ENCODE data around the gene MGAT5. TPM values are rescaled to one million over a fixed set of nuclear protein-coding genes. Genes with fewer than 3 reads are reported as not detected.

The MGAT5 gene
- total RNA-seq, 4 donors from 2014 or later: 34.1 to 47.5 (median 42.6) TPM

DNA sequence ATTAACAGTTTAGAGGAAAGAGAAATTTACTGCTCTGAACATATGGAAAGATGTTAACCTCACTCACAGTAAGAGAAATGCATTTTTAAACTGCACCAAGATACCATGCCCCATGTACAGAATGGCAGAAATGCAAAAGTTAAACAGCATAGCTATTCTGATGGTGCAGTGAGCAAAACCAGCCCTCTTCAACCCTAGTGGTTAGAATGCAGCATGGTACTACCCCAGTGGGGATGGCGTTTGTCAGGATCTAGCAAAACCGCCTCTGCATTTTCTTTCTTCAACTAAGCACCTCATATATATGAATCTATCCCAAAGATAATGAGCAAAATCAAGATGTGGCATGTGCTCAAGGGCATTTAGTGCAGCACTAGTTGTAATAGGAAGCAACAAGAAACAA, 98.0 kb downstream of the MGAT5 start:
- peaks cover 0 to 15% (median 5%) of the 10 kb centered on the region in 3 donors for H3K36me3 ChIP-seq
- no peaks in the 10 kb centered on the region for H3K9me3 ChIP-seq
- no peaks in the 10 kb centered on the region for H3K27me3 ChIP-seq
- 95 to 100% methylated on average over 2 of the region's 2 CpGs for WGBS, 2 donors
- H3K4me3 ChIP-seq: no peak overlapping the region
- no peak for TF ChIP-seq EP300 (IDR thresholded peaks at IDR 0.05)
- TF ChIP-seq POLR2A (IDR thresholded peaks at IDR 0.05): no peak
- TF ChIP-seq, protein P1, sequence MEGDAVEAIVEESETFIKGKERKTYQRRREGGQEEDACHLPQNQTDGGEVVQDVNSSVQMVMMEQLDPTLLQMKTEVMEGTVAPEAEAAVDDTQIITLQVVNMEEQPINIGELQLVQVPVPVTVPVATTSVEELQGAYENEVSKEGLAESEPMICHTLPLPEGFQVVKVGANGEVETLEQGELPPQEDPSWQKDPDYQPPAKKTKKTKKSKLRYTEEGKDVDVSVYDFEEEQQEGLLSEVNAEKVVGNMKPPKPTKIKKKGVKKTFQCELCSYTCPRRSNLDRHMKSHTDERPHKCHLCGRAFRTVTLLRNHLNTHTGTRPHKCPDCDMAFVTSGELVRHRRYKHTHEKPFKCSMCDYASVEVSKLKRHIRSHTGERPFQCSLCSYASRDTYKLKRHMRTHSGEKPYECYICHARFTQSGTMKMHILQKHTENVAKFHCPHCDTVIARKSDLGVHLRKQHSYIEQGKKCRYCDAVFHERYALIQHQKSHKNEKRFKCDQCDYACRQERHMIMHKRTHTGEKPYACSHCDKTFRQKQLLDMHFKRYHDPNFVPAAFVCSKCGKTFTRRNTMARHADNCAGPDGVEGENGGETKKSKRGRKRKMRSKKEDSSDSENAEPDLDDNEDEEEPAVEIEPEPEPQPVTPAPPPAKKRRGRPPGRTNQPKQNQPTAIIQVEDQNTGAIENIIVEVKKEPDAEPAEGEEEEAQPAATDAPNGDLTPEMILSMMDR (IDR thresholded peaks at IDR 0.05): no peak
- H3K27ac ChIP-seq: no peak overlapping the region
- no peak for DNase-seq (ENCODE audit: low spot score in 2 of 2)
- peaks cover 0 to 19% (median 6%) of the 10 kb centered on the region in 4 donors for H3K4me1 ChIP-seq

DNA sequence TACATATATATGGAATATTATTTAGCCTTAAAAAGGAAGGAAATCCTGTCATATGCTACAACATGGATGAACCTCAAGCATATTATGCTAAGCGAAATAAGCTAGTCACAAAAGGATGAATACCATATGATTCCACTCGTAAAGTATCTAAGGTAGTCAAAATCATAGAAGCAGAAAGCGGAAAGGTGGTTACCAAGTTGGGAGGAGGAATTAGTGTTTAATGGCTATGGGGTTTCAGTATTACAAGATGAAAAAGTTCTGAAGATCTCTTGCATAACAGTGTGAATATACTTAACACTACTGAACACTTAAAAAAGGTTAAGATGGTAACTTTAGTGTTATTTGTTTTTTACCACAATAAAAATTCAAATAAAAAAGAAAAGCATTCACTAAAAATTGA, 99.0 kb downstream of the MGAT5 start:
- Histone ChIP-seq H3K4me1 (peaks cover 0 to 15% (median 4%) of the 10 kb centered on the region in 4 donors), H3K27ac (no peak overlapping the region), H3K9me3 (no peaks in the 10 kb centered on the region), H3K27me3 (no peaks in the 10 kb centered on the region), H3K4me3 (no peak overlapping the region), H3K36me3 (peaks cover 0 to 15% (median 5%) of the 10 kb centered on the region in 3 donors)
- no peak for DNase-seq (ENCODE audit: low spot score in 2 of 2)
- TF ChIP-seq POLR2A (IDR thresholded peaks at IDR 0.05): no peak
- TF ChIP-seq, protein P1 (IDR thresholded peaks at IDR 0.05): no peak
- no peak for TF ChIP-seq EP300 (IDR thresholded peaks at IDR 0.05)
- WGBS, 2 donors: 96 to 100% methylated on average over 3 of the region's 3 CpGs

DNA sequence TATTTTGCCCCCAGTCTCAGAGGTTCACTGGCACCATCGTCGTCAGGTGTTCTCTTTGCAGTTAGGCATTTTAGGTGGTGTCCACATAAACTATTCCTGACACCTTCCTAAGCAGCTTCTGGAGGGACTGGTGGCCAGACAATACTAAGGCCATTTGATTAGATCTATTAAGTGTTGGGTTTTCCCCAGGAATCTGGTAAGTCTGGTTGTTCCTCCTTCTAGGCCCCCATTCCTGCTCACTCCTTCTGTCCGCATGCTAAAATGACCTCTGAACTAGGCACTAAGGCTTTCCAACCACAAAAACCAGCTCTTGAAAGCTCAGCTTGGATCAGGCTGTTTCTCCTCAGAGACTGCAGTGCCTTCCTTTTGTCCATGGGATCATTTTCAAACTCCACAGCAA, 100.7 kb downstream of the MGAT5 start:
- WGBS, 2 donors: 92 to 99% methylated on average over 3 of the region's 3 CpGs
- H3K27me3 ChIP-seq: no peaks in the 10 kb centered on the region
- H3K4me1 ChIP-seq: peaks cover 0 to 3% (median under 1%) of the 10 kb centered on the region in 4 donors
- H3K27ac ChIP-seq: no peak overlapping the region
- TF ChIP-seq, protein P1 (IDR thresholded peaks at IDR 0.05): no peak
- TF ChIP-seq EP300 (IDR thresholded peaks at IDR 0.05): no peak
- no peak for TF ChIP-seq POLR2A (IDR thresholded peaks at IDR 0.05)
- H3K4me3 ChIP-seq: no peak overlapping the region
- H3K36me3 ChIP-seq: peaks cover 0 to 15% (median 5%) of the 10 kb centered on the region in 3 donors
- no peak for DNase-seq (ENCODE audit: low spot score in 2 of 2)
- H3K9me3 ChIP-seq: no peaks in the 10 kb centered on the region

DNA sequence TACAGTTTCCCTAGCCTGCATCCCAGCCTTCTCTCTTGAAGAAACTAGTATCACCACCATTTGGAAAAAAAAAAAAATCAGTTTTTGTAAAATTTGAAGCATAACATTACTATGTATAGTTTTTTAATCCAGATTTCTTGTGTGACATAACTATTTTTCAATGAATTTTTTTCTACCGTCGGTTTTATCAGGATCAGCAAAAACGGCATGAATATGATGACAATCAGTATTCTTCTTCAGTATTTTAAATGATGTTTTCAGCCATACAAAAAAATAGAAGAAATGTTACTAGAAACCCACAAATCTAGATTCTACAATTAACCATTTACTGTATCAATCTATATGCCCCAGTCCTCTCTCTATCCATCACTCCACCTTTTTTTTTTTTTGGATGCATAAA, 103.9 kb downstream of the MGAT5 start:
- 91 to 95% methylated on average over 3 of the region's 3 CpGs for WGBS, 2 donors

DNA sequence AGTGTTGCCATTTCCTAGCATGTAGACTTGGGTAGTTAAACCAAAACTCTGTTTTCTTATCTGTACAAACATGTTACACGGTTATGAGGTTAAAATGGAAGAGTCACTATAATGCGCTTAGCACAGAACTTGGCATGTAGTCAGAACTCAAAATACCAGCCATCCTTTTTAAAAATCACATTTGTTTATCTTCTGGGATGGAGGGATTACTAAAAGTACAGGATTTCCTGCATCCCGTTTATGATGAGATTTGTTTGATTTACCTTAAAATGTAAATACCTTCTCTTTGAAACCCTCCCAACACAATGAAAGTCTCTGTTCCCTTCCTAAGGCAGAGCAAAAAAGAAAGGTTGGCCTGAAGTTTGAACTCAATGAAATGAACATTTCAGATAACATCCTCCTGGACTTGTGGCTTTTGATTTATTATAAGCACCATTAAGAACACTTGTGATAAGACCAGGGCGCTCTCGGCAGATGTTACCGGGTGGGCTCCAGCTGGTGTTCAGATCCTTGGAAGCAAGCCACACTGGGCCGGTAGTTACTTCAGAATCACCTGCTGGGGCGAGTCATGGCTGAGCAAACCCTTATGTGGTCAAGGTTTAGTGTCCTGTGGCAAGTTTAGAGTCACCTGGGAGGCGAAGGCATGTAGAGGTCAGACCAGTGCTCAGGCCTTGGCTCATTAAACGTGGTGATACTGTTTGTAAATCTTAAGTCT, 105.7 kb downstream of the MGAT5 start:
- WGBS, 2 donors: 72 to 75% methylated on average over 10 of the region's 10 CpGs
- TF ChIP-seq, protein P1 (IDR thresholded peaks at IDR 0.05): no peak
- no peak for TF ChIP-seq EP300 (IDR thresholded peaks at IDR 0.05)
- Histone ChIP-seq H3K27me3 (no peaks in the 10 kb centered on the region), H3K27ac (no peak overlapping the region), H3K36me3 (peaks cover 0 to 9% (median 8%) of the 10 kb centered on the region in 3 donors), H3K9me3 (no peaks in the 10 kb centered on the region), H3K4me3 (no peak overlapping the region), H3K4me1 (peaks cover 0 to 11% (median 2%) of the 10 kb centered on the region in 4 donors)
- DNase-seq (ENCODE audit: low spot score in 2 of 2): no peak

More for the DNA sequence above, 103.9 kb downstream of the MGAT5 start:
- TF ChIP-seq, protein P1 (IDR thresholded peaks at IDR 0.05): no peak
- no peak for TF ChIP-seq POLR2A (IDR thresholded peaks at IDR 0.05)
- no peak for TF ChIP-seq EP300 (IDR thresholded peaks at IDR 0.05)
- no peak overlapping the region for H3K27ac ChIP-seq
- DNase-seq (ENCODE audit: low spot score in 2 of 2): no peak
- H3K36me3 ChIP-seq: peaks cover 0 to 12% (median 6%) of the 10 kb centered on the region in 3 donors
- H3K4me3 ChIP-seq: no peak overlapping the region
- no peaks in the 10 kb centered on the region for H3K27me3 ChIP-seq
- H3K4me1 ChIP-seq: peaks cover 0 to 11% (median 2%) of the 10 kb centered on the region in 4 donors
- H3K9me3 ChIP-seq: no peaks in the 10 kb centered on the region
